Measurements from ENCODE around the gene ATP2C2. TPM values are rescaled to one million over a fixed set of nuclear protein-coding genes. Genes with fewer than 3 reads are reported as not detected.
"Not testable (repeated sequence)": the region's sequence is repeated elsewhere in the genome, so short reads cannot be mapped to it uniquely, and the experiment has no call there.

The ATP2C2 gene
- total and polyA plus RNA-seq, 8 donors, result 11.2 to 52.8 (median 22.2) TPM

DNA sequence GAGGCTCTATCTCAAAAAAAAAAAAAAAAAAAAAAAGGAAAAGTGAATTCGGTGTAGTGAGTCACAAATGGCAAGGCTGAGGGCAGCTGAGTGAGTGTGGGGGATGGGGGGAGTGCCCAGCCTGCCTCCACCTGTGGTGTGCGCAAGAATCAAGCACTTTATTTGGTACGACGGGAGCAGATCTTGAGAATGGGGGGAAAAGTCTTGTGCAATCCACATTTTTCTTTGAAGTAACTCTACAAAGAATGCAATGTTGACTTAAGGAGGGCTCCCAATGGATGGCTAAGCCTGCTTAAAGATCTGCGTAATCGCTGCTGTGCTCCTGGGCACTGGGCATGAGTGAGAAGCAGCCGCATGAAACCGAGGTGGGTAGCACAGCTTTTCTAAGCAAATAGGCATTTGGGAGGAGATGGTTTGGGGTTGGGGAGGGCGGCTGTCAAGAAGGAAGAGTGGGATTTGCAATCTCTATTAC lies 28.2 kb downstream of the ATP2C2 start:
- peak overlapping the region; percentile 66 to 84 for H3K27ac ChIP-seq
- H3K4me3 ChIP-seq, result no peak overlapping the region
- TF ChIP-seq, protein P1, sequence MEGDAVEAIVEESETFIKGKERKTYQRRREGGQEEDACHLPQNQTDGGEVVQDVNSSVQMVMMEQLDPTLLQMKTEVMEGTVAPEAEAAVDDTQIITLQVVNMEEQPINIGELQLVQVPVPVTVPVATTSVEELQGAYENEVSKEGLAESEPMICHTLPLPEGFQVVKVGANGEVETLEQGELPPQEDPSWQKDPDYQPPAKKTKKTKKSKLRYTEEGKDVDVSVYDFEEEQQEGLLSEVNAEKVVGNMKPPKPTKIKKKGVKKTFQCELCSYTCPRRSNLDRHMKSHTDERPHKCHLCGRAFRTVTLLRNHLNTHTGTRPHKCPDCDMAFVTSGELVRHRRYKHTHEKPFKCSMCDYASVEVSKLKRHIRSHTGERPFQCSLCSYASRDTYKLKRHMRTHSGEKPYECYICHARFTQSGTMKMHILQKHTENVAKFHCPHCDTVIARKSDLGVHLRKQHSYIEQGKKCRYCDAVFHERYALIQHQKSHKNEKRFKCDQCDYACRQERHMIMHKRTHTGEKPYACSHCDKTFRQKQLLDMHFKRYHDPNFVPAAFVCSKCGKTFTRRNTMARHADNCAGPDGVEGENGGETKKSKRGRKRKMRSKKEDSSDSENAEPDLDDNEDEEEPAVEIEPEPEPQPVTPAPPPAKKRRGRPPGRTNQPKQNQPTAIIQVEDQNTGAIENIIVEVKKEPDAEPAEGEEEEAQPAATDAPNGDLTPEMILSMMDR (IDR thresholded peaks at IDR 0.05), result no peak
- no peaks in the 10 kb centered on the region for H3K27me3 ChIP-seq
- no peaks in the 10 kb centered on the region for H3K9me3 ChIP-seq
- peaks cover 0 to 8% of the 10 kb centered on the region in 2 donors for H3K4me1 ChIP-seq
- no peaks in the 10 kb centered on the region for H3K36me3 ChIP-seq
- ATAC-seq (peak; percentile 94), DNase-seq (peak; percentile 42 to 85 (median 80))
- intact Hi-C loops (cut with DNase I), result no loop called here

DNA sequence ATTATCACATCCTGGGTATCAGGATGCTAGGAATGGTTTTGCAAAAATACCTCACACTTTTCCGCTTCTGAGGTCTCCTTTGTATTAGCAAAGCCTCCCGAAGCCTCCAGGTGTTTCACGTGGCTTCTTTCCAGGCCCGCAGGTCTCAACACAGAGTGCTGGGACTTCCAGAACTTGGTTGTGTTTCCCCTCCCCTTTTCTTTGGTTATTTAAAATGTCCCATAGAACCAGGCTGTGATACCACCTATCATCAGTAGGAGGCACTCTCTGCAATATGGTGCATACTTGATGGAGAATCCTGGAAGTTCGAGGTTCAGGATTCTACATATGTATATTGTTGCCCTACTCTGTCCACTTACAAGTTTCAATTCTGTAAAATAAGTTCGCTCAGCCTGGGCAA lies 28.8 kb downstream of the ATP2C2 start:
- DNase-seq (no peak), ATAC-seq (peak; percentile 7)
- Histone ChIP-seq H3K27me3 (no peaks in the 10 kb centered on the region), H3K4me3 (no peak overlapping the region), H3K36me3 (no peaks in the 10 kb centered on the region), H3K9me3 (no peaks in the 10 kb centered on the region), H3K4me1 (peaks cover 0 to 8% of the 10 kb centered on the region in 2 donors), H3K27ac (peak overlapping the region; percentile 66 to 84)
- TF ChIP-seq, protein P1 (IDR thresholded peaks at IDR 0.05), result no peak
- intact Hi-C loops (cut with DNase I), result no loop called here

DNA sequence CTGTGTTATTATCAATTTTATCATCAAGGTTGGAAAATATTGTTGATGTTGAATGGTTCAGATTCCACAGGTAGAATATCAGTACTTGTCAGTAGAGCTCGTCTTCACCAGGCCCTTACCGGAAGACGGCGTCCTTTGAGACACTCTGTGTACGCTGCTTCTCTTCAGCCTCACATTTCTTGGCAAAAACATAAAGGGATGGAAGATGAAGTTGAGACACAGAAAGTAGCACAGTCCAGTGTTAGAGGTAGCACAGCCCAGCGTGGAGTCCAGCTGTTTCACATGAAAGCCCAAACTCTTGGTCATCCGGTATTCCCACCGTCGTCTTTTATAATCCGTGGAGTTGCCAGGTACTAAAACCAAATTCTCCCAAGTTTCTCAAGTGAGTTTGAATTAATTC lies 30.4 kb downstream of the ATP2C2 start:
- H3K4me3 ChIP-seq, result no peak overlapping the region
- no peak overlapping the region for H3K27ac ChIP-seq
- H3K9me3 ChIP-seq, result no peaks in the 10 kb centered on the region
- no peak for ATAC-seq
- DNase-seq, result no peak
- intact Hi-C loops (cut with DNase I), result no loop called here
- TF ChIP-seq, protein P1 (IDR thresholded peaks at IDR 0.05), result no peak
- peaks cover 0 to under 1% of the 10 kb centered on the region in 2 donors for H3K36me3 ChIP-seq
- H3K27me3 ChIP-seq, result peaks cover 0 to 1% of the 10 kb centered on the region in 2 donors
- peaks cover 0 to 8% of the 10 kb centered on the region in 2 donors for H3K4me1 ChIP-seq

DNA sequence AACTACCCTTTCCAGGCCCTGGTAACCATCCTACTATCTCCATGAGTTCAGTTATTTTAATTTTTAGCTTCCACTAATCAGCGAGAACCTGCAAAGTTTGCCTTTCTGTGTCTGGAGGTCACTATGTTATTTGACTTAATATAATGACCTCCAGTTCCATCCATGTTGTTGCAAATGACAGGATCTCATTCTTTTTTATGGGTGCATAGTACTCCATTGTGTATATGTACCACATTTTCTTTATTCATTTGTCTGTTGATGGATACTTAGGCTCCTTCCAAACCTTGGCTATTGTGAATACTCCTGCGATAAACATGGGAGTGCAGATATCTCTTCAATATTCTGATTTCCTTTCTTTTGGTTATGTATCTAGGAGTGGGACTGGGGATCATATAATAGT lies 31.6 kb downstream of the ATP2C2 start:
- H3K27me3 ChIP-seq, result peaks cover 0 to 11% of the 10 kb centered on the region in 2 donors
- H3K27ac ChIP-seq; intact Hi-C loops (cut with DNase I); H3K4me1 ChIP-seq; ATAC-seq; H3K4me3 ChIP-seq; H3K9me3 ChIP-seq; DNase-seq: not testable (repeated sequence)
- peaks cover 0 to 11% of the 10 kb centered on the region in 2 donors for H3K36me3 ChIP-seq

DNA sequence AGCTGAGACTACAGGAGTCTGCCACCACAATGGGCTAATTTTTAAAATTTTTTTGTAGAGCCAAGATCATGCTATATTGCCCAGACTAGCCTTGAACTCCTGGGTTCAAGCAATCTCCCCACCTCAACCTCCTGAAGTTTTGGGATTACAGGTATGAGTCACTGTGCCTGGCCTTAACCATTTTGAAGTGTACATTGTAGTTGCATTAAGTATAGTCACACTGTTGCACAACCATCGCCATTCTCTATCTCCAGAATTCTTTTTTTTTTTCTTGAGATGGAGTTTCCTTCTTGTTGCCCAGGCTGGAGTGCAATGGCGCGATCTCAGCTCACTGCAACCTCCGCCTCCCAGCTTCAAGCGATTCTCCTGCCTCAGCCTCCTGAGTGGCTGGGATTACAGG lies 35.1 kb downstream of the ATP2C2 start:
- H3K4me1 ChIP-seq; H3K4me3 ChIP-seq; intact Hi-C loops (cut with DNase I); ATAC-seq; H3K9me3 ChIP-seq; H3K27ac ChIP-seq; DNase-seq: not testable (repeated sequence)
- Histone ChIP-seq H3K36me3 (peaks cover 0 to 44% of the 10 kb centered on the region in 2 donors), H3K27me3 (peaks cover 0 to 29% of the 10 kb centered on the region in 2 donors)

DNA sequence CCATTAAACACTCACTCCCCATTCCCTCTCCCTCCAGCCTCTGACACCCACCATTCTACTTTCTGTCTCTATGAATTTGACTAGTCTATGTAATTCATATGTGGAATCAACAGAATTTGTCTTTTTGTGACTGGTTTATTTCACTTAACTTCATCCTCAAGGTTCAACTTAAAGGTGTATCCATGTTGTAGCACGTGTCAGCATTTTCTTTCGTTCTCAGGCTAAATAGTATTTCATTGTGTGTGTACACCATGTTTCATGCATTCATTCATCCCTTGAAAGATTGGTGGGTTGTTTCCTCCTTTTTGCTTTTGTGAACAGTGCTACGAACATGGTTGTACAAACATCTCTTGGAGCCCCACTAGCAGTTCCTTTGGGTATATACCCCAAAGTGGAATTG lies 36.0 kb downstream of the ATP2C2 start:
- intact Hi-C loops (cut with DNase I), result no loop called here
- Histone ChIP-seq H3K27me3 (peaks cover 0 to 29% of the 10 kb centered on the region in 2 donors), H3K4me3 (no peak overlapping the region), H3K9me3 (no peaks in the 10 kb centered on the region), H3K4me1 (no peaks in the 10 kb centered on the region), H3K27ac (no peak overlapping the region), H3K36me3 (peaks cover 0 to 50% of the 10 kb centered on the region in 2 donors)
- no peak for DNase-seq
- no peak for ATAC-seq
- TF ChIP-seq, protein P1 (IDR thresholded peaks at IDR 0.05), result no peak
